SK-N-SH (cell line): ENCODE results near the gene GPR171. TPM values are rescaled to one million over a fixed set of nuclear protein-coding genes. Genes with fewer than 3 reads are reported as not detected.

Source experiments
- CTCF ChIA-PET: fragments of 300-600, 350-600 bp; formaldehyde crosslinking; extraction: SDS; loops from one replicate; lab custom pipeline; 2021; lab: Yijun Ruan, JAX
- POLR2A ChIA-PET: fragments of 350-600 bp; sonication (Branson Sonifier 250); formaldehyde crosslinking; extraction: SDS; loops from one replicate; lab custom pipeline; 2020; ENCODE audit warnings: antibody characterized with exemption, inconsistent platforms; lab: Yijun Ruan, JAX
- DNase-seq: peaks from one replicate; pipeline ENCODE4 v3.0.0; 2012
- H2AFZ ChIP-seq: fragments of 200-600 bp; sonication (generic); 2 replicates; pipeline ENCODE4 v1.8.1; 2016; ENCODE audit warnings: antibody characterized with exemption, mild to moderate bottlenecking, low read depth
- H3F3A ChIP-seq: fragments of 200-600 bp; sonication (generic); replicated peaks from 2 replicates; pipeline ENCODE3; 2016; ENCODE audit warnings: antibody characterized with exemption, mild to moderate bottlenecking; ENCODE audit not compliant: insufficient read depth
- H3K27ac ChIP-seq, 2 experiments: fragments of 200-500 bp in 1 of 2; fragments of 200-600 bp in 1 of 2; sonication (Bioruptor generic) in 1 of 2; sonication (generic), shearing (Covaris generic) in 1 of 2; 2 replicates each; pipeline versions ENCODE4 v1.5.1 to v1.6.1; 2014 to 2016; ENCODE audit warnings: low read depth in 2 of 2, inconsistent platforms in 1 of 2, low read length in 1 of 2, mild to moderate bottlenecking in 1 of 2, mixed read lengths in 1 of 2
- H3K27me3 ChIP-seq: fragments of 200-600 bp; sonication (generic), shearing (Covaris generic); 2 replicates; pipeline ENCODE4 v1.6.1; 2016; ENCODE audit warnings: mixed run types; ENCODE audit not compliant: insufficient read depth
- H3K36me3 ChIP-seq, 2 experiments: fragments of 200-500 bp in 1 of 2; fragments of 200-600 bp in 1 of 2; sonication (Bioruptor generic) in 1 of 2; sonication (generic) in 1 of 2; replicated peaks in 1 of 2; 2 replicates each; pipeline versions ENCODE3 to v1.5.1; 2014 to 2016; ENCODE audit warnings: low read length in 1 of 2, mild to moderate bottlenecking in 1 of 2; ENCODE audit not compliant: insufficient read depth in 2 of 2, control insufficient read depth in 1 of 2
- H3K4me1 ChIP-seq, 2 experiments: fragments of 200-500 bp in 1 of 2; fragments of 200-600 bp in 1 of 2; sonication (Bioruptor generic) in 1 of 2; sonication (generic), shearing (Covaris generic) in 1 of 2; 2 replicates each; pipeline versions ENCODE4 v1.5.1 to v1.6.1; 2014 to 2016; ENCODE audit warnings: low read depth in 1 of 2, low read length in 1 of 2, mixed run types in 1 of 2; ENCODE audit not compliant: insufficient read depth in 2 of 2, control insufficient read depth in 1 of 2
- H3K4me2 ChIP-seq: fragments of 200-600 bp; sonication (generic), shearing (Covaris generic); 2 replicates; pipeline ENCODE4 v1.6.1; 2017; ENCODE audit warnings: mixed run types
- H3K4me3 ChIP-seq, 2 experiments: fragments of 200-500 bp in 1 of 2; fragments of 200-600 bp in 1 of 2; sonication (Bioruptor generic) in 1 of 2; sonication (generic), shearing (Covaris generic) in 1 of 2; 2 replicates each; pipeline versions ENCODE4 v1.5.1 to v1.8.1; 2014 to 2016; ENCODE audit warnings: low read depth in 2 of 2, inconsistent platforms in 1 of 2, low read length in 1 of 2, mild to moderate bottlenecking in 1 of 2, mixed read lengths in 1 of 2, moderate library complexity in 1 of 2
- H3K79me2 ChIP-seq: fragments of 200-600 bp; sonication (generic); 2 replicates; pipeline ENCODE4 v1.8.1; 2017; ENCODE audit warnings: mild to moderate bottlenecking; ENCODE audit not compliant: insufficient read depth
- H3K9ac ChIP-seq: fragments of 200-600 bp; sonication (generic); 2 replicates; pipeline ENCODE4 v1.6.1; 2017; ENCODE audit warnings: mixed run types
- H3K9me2 ChIP-seq: fragments of 200-600 bp; sonication (generic); 2 replicates; pipeline ENCODE4 v1.6.1; 2017; ENCODE audit warnings: mixed run types
- H3K9me3 ChIP-seq: fragments of 200-600 bp; sonication (generic); 2 replicates; pipeline ENCODE4 v1.6.1; 2017; ENCODE audit warnings: mixed run types, mild to moderate bottlenecking, moderate library complexity
- H4K20me1 ChIP-seq: fragments of 200-600 bp; sonication (generic); 2 replicates; pipeline ENCODE4 v1.6.1; 2017; ENCODE audit warnings: mild to moderate bottlenecking, mixed run types; ENCODE audit not compliant: insufficient read depth
- CTCF ChIP-seq: fragments of 200-600 bp; sonication (generic); IDR thresholded peaks from 2 replicates; pipeline ENCODE4 v1.6.1; 2017; ENCODE audit warnings: antibody characterized with exemption, mild to moderate bottlenecking, moderate library complexity
- ELF1 ChIP-seq: IDR thresholded peaks from 2 replicates; pipeline ENCODE4 v1.4.0; 2012
- EZH2phosphoT487 ChIP-seq: fragments of 200-600 bp; sonication (generic); IDR thresholded peaks from 2 replicates; pipeline ENCODE4 v1.6.1; 2017; ENCODE audit warnings: low read depth, mixed run types, mild to moderate bottlenecking, antibody characterized with exemption, moderate library complexity, borderline replicate concordance
- GABPA ChIP-seq: IDR thresholded peaks from 2 replicates; pipeline ENCODE4 v1.4.0; 2012; ENCODE audit warnings: low read depth, mild to moderate bottlenecking
- IRF3 ChIP-seq: fragments of 150-350 bp; IDR thresholded peaks from 2 replicates; pipeline ENCODE4 v1.6.1; 2016; ENCODE audit warnings: mild to moderate bottlenecking, low read depth, low read length
- MEF2A ChIP-seq: IDR thresholded peaks from 2 replicates; pipeline ENCODE4 v1.4.0; 2012; ENCODE audit warnings: low read depth, borderline replicate concordance
- MXI1 ChIP-seq: IDR thresholded peaks from 2 replicates; pipeline ENCODE4 v1.6.1; 2012; ENCODE audit warnings: mild to moderate bottlenecking, low read depth, low read length, improper control_type of control experiment
- POLR2AphosphoS5 ChIP-seq: IDR thresholded peaks from 2 replicates; pipeline ENCODE4 v1.6.1; 2012; ENCODE audit warnings: low read depth, low read length
- RAD21 ChIP-seq: IDR thresholded peaks from 2 replicates; pipeline ENCODE4 v1.6.1; 2012; ENCODE audit warnings: mild to moderate bottlenecking, low read length
- RCOR1 ChIP-seq: fragments of 150-350 bp; IDR thresholded peaks from 2 replicates; pipeline ENCODE4 v1.6.1; 2017; ENCODE audit warnings: antibody characterized with exemption, low read length
- RXRA ChIP-seq: IDR thresholded peaks from 2 replicates; pipeline ENCODE4 v1.4.0; 2012; ENCODE audit warnings: low read depth, mild to moderate bottlenecking, borderline replicate concordance
- SIN3A ChIP-seq: IDR thresholded peaks from 2 replicates; pipeline ENCODE4 v1.6.1; 2012; ENCODE audit warnings: low read depth, mild to moderate bottlenecking, low read length, moderate library complexity, borderline replicate concordance
- SMC3 ChIP-seq: IDR thresholded peaks from 2 replicates; pipeline ENCODE4 v1.6.1; 2012; ENCODE audit warnings: low read depth, low read length, improper control_type of control experiment
- USF1 ChIP-seq: IDR thresholded peaks from 2 replicates; pipeline ENCODE4 v1.4.0; 2012; ENCODE audit warnings: low read depth, borderline replicate concordance
- USF2 ChIP-seq: fragments of 150-350 bp; IDR thresholded peaks from 2 replicates; pipeline ENCODE4 v1.6.1; 2017; ENCODE audit warnings: antibody characterized with exemption, low read length, low read depth, borderline replicate concordance
- WGBS: methylation state at CpG from one replicate; pipeline ENCODE4 v1.1.6; 2017; ENCODE audit warnings: low lambda C conversion rate; 5-methylcytosine and 5-hydroxymethylcytosine counted together
- polyA plus RNA-seq, 3 experiments: library from polyadenylated mRNA; depleted of rRNA; stranded (reverse); fragments of >200 nt; gene quantifications; 2 replicates each; pipeline ENCODE4 v1.2.3, GENCODE V29; 2012

GPR171 gene
- polyA plus RNA-seq, 1 of the 3 experiments (the other 2 are of a cell fraction), result not detected

GRCh38 chr3:151159806-151160205 lies 43.2 kb downstream of the GPR171 start:
- no peaks in the 10 kb centered on the region for H3F3A ChIP-seq
- CTCF ChIA-PET, result interaction anchor here (1.0 to 1.3 kb wide), 3 partner anchors 9 to 123 kb away, joined by 3 to 4 read pairs (median 4); no protein-coding TSS in a partner anchor
- no peak overlapping the region for H3K4me3 ChIP-seq
- no peak overlapping the region for H3K4me2 ChIP-seq
- H2AFZ ChIP-seq, result no peak overlapping the region
- no peak for TF ChIP-seq EZH2phosphoT487
- TF ChIP-seq CTCF, result no peak
- TF ChIP-seq USF1, result no peak
- TF ChIP-seq, all 33 proteins: peak for 0
- Histone ChIP-seq H3K27me3 (peaks cover 5% of the 10 kb centered on the region; the same call in 1 of the 2 replicates), H3K9ac (no peak overlapping the region), H3K79me2 (no peaks in the 10 kb centered on the region), H3K9me2 (no peaks in the 10 kb centered on the region), H3K36me3 (no peaks in the 10 kb centered on the region), H4K20me1 (no peaks in the 10 kb centered on the region), H3K4me1 (peaks cover 0 to 9% of the 10 kb centered on the region in 2 experiments; a peak in 2 of 4 replicates), H3K9me3 (no peaks in the 10 kb centered on the region), H3K27ac (no peak overlapping the region)
- WGBS, result 67% methylated on average over 10 of the region's 10 CpGs
- POLR2A ChIA-PET, result no interaction called here
- no peak for DNase-seq

- Histone ChIP-seq H3F3A (no peaks in the 10 kb centered on the region), H3K79me2 (no peaks in the 10 kb centered on the region), H3K36me3 (no peaks in the 10 kb centered on the region), H2AFZ (no peak overlapping the region), H4K20me1 (no peaks in the 10 kb centered on the region), H3K4me2 (no peak overlapping the region), H3K4me1 (peaks cover 0 to 9% of the 10 kb centered on the region in 2 experiments; a peak in 2 of 4 replicates), H3K27ac (no peak overlapping the region), H3K27me3 (peaks cover 5% of the 10 kb centered on the region; the same call in 1 of the 2 replicates), H3K9me2 (no peaks in the 10 kb centered on the region), H3K4me3 (no peak overlapping the region), H3K9ac (no peak overlapping the region), H3K9me3 (no peaks in the 10 kb centered on the region)
- 32% methylated on average over 3 of the region's 3 CpGs for WGBS
- CTCF ChIA-PET, result interaction anchor here (0.6 to 2.4 kb wide), 20 partner anchors 9 to 267 kb away, joined by 3 to 15 read pairs (median 3); partner anchors contain the start of gene MED12L
- POLR2A ChIA-PET, result no interaction called here
- DNase-seq, result peak; percentile 53
- no peak for TF ChIP-seq GABPA
- no peak for TF ChIP-seq MEF2A
- TF ChIP-seq RCOR1, result no peak
- TF ChIP-seq CTCF, result peak; percentile 70
- TF ChIP-seq RAD21, result peak; percentile 31; the same call in 1 of the 2 replicates
- peak; percentile 31 for TF ChIP-seq SMC3
- no peak for TF ChIP-seq IRF3
- TF ChIP-seq EZH2phosphoT487, result no peak
- no peak for TF ChIP-seq USF2
- no peak for TF ChIP-seq POLR2AphosphoS5
- no peak for TF ChIP-seq SIN3A
- no peak for TF ChIP-seq ELF1
- no peak for TF ChIP-seq MXI1
- TF ChIP-seq RXRA, result no peak
These were observed 46.3 kb downstream of the GPR171 start for GRCh38 chr3:151156618-151157216.
